ENCODE measurements around the gene MED12L.
A peak's percentile ranks its signal among the peaks of the same experiment; 100 is the strongest.

- TF ChIP-seq CTCF (IDR thresholded peaks at IDR 0.05) (peak in 2 of 6 experiments; percentile 10 to 11), POLR2AphosphoS5 (IDR thresholded peaks at IDR 0.05) (peak in 1 of 2 donors; percentile 14), POLR2A (IDR thresholded peaks at IDR 0.05) (no peak)
These were observed 219.8 kb downstream of the MED12L start for GRCh38 chr3:151305060-151305774.

Data from upper lobe of left lung (tissue), 4 donors.